Adrenal gland (tissue), 12 donors: ENCODE data around the gene QSOX2. TPM values are rescaled to one million over a fixed set of nuclear protein-coding genes. Genes with fewer than 3 reads are reported as not detected.

Experiments used
- DNase-seq, 7 donors: peaks; one replicate each; pipeline ENCODE4 v3.0.0-alpha.2; 2019 to 2020
- H3K27ac ChIP-seq, 5 donors: fragments of 200-600 bp; sonication (generic) in 4 of 5; 1 replicate in 3 of 5; 2 replicates in 2 of 5; pipeline versions ENCODE4 v1.5.1 to v1.8.0; 2016 to 2020; ENCODE audit warnings: mild to moderate bottlenecking in 1 of 5
- H3K27me3 ChIP-seq: fragments of 200-600 bp; 2 replicates; pipeline ENCODE4 v1.8.0; 2021
- H3K36me3 ChIP-seq, 2 donors: fragments of 200-600 bp; replicated peaks in 1 of 2; 1 replicate in 1 of 2; 2 replicates in 1 of 2; pipeline versions ENCODE4 v1.5.1 to v1.8.0; 2018 to 2022
- H3K4me1 ChIP-seq, 2 donors: fragments of 200-600 bp; replicated peaks in 1 of 2; 1 replicate in 1 of 2; 2 replicates in 1 of 2; pipeline versions ENCODE4 v1.5.1 to v1.8.0; 2018 to 2021
- H3K4me3 ChIP-seq, 4 donors: fragments of 200-600 bp; sonication (generic) in 3 of 4; one replicate each; pipeline ENCODE4 v1.5.1; 2016 to 2018
- H3K9me3 ChIP-seq, 3 donors: fragments of 200-600 bp; sonication (generic) in 1 of 3; replicated peaks in 1 of 3; 1 replicate in 2 of 3; 2 replicates in 1 of 3; pipeline versions ENCODE4 v1.5.1 to v1.8.0; 2016 to 2021
- POLR2A ChIP-seq, 2 donors: fragments of 450-650 bp; IDR thresholded peaks; one replicate each; pipeline ENCODE4 v1.6.1; 2017; ENCODE audit warnings: antibody characterized with exemption in 2 of 2, mild to moderate bottlenecking in 2 of 2, moderate library complexity in 1 of 2
- WGBS, 4 donors: extraction: QIAGEN DNeasy Blood & Tissue Kit in 2 of 4; methylation state at CpG; one replicate each; pipeline versions ENCODE4 v1.1.5 to v1.1.7; 2013 to 2017; 5-methylcytosine and 5-hydroxymethylcytosine counted together
- intact Hi-C, 2 donors: fragments of 100-400 bp; cut with DNase I; formaldehyde crosslinking; loops; one replicate each; pipeline versions ENCODE4 v1.14.1 to v1.15.0; 2022 to 2023
- polyA plus RNA-seq, 3 donors: library from polyadenylated mRNA; stranded (reverse); fragments of 200-250 nt in 2 of 3; fragments of 350-450 nt in 1 of 3; fragmentation: Illumina TruSeq in 1 of 3; extraction: RNeasy Lipid Tissue Mini Kit (QIAGEN cat#74804) in 1 of 3; gene quantifications; one replicate each; pipeline ENCODE4 v1.2.3, GENCODE V29; 2013 to 2014
- total RNA-seq, 9 donors: library from RNA; depleted of rRNA in 4 of 9; stranded (reverse); fragments of >200 nt in 4 of 9; fragments of 120-200 nt in 1 of 9; fragmentation: NEBNext Ultra II Directional in 1 of 9; extraction: Animal tissue kit (Norgen Biotek cat#: 25700) in 1 of 9; gene quantifications; one replicate each; pipeline versions ENCODE4 v1.1.0 to v1.2.4, GENCODE V29; 2013 to 2023
- TF ChIP-seq, protein P1 (sequence below), 6 experiments: fragments of 450-650 bp in 4 of 6; fragments of 200-600 bp in 2 of 6; sonication (generic) in 1 of 6; IDR thresholded peaks; 1 replicate in 5 of 6; 2 replicates in 1 of 6; pipeline versions ENCODE4 v1.5.1 to v1.8.0; 2016 to 2021; ENCODE audit warnings: antibody characterized with exemption in 6 of 6, mild to moderate bottlenecking in 2 of 6, moderate library complexity in 1 of 6
- donor health status: healthy with polysubstance abuse.
- donor health status: Bipolar disorder and iron deficiency.
- donor health status: DM: yes; HTN: yes; CAD: no.
- donor health status: DM: no; HTN: no; CAD: no.
- donor health status: DM: no; HTN: no; CAD: no.
- donor health status: DM: yes; HTN: yes; CAD: no.

Gene QSOX2
- total and polyA plus RNA-seq, 12 donors, result 6.4 to 14.3 (median 9.3) TPM

DNA sequence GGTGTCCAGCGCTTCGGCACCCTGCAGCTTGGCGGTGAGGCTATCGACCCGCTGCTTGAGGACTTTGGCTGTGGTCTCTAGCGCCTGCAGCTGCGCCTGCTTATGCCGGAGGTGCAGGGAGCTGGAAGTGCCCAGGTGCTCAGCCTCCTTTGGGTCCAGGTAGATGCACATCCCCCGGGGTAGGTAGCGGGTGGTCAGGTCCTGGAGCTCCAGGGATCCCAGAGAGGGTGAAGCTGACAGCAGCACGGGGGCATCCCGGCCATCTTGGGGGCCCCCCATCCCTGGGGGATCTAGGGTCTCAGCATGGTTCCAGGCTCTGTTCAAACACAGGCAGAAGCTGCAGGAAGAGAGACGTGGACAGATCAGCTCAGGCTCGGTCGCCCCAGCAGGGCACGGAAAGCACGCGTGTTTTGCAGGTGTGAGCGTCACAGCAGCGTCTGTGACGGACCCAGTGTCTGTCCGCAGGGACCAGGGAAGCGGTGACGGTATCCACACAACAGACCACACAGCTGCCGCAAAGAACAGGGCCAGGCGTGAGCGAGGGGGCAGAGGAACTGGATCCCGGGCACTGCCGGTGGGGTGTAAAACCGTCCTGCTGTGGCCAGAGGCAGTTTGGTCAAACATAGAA, 40.9 kb upstream of the QSOX2 start:
- TF ChIP-seq POLR2A (IDR thresholded peaks at IDR 0.05), result no peak
- TF ChIP-seq, protein P1, sequence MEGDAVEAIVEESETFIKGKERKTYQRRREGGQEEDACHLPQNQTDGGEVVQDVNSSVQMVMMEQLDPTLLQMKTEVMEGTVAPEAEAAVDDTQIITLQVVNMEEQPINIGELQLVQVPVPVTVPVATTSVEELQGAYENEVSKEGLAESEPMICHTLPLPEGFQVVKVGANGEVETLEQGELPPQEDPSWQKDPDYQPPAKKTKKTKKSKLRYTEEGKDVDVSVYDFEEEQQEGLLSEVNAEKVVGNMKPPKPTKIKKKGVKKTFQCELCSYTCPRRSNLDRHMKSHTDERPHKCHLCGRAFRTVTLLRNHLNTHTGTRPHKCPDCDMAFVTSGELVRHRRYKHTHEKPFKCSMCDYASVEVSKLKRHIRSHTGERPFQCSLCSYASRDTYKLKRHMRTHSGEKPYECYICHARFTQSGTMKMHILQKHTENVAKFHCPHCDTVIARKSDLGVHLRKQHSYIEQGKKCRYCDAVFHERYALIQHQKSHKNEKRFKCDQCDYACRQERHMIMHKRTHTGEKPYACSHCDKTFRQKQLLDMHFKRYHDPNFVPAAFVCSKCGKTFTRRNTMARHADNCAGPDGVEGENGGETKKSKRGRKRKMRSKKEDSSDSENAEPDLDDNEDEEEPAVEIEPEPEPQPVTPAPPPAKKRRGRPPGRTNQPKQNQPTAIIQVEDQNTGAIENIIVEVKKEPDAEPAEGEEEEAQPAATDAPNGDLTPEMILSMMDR (IDR thresholded peaks at IDR 0.05), result no peak
- no peak for DNase-seq
- H3K27me3 ChIP-seq, result peaks cover 15% of the 10 kb centered on the region
- no peaks in the 10 kb centered on the region for H3K4me1 ChIP-seq
- WGBS, 4 donors, result 80 to 84% (median 84%) methylated on average over 24 to 30 of the region's 30 CpGs
- no peaks in the 10 kb centered on the region for H3K9me3 ChIP-seq
- H3K36me3 ChIP-seq, result no peaks in the 10 kb centered on the region
- H3K27ac ChIP-seq, result no peak overlapping the region
- intact Hi-C loops, result loop anchor here (10.0 kb wide), 2 partner anchors 112 to 142 kb away; no protein-coding TSS in a partner anchor
- H3K4me3 ChIP-seq, result no peak overlapping the region

DNA sequence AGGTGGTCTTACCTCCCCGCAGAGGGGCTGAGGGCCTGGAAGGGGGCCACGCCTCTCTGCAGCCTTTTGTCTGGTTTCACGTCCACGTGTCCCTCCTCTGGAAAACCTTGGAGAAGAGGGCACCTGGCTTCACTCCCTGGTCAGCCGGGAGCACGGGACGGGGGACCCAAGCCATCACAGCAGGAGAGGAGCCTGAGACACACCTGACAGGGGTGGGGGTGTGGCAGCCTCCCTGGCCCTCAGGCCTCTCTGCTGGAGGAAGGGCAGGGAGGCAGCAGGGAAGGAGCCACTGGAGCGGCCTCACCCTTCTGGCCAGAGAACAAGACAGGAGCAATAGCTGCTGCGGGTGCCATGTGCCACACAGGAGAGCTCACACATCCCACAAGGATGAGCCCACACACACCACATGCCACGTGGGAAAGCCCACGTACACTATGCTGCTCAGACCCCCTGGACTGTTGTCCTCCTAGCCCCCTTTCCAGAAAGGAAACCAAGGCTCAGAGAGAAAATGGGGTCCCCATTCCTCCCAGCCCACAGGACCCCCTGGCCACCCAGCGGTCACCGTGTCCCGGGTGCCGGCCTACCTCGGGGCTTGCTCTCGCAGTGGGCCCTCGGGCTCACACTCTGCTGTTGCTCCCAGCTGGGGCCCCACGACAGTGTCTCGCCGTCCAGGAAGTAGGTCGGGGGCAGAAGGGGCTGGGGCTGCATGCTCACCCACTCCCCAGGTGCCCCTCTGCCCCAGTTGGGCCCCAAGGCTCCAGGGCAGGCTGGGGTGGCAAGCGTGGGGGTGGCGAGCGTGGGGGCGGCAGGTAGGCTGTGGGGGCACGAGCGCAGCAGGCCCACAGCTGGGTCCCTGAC, 40.1 kb upstream of the QSOX2 start:
- Histone ChIP-seq H3K27me3 (peaks cover 15% of the 10 kb centered on the region), H3K4me1 (no peaks in the 10 kb centered on the region), H3K4me3 (no peak overlapping the region), H3K9me3 (no peaks in the 10 kb centered on the region), H3K36me3 (no peaks in the 10 kb centered on the region), H3K27ac (no peak overlapping the region)
- WGBS, 4 donors, result 68 to 79% (median 76%) methylated on average over 16 to 28 of the region's 28 CpGs
- TF ChIP-seq, protein P1 (IDR thresholded peaks at IDR 0.05), result no peak
- no peak for TF ChIP-seq POLR2A (IDR thresholded peaks at IDR 0.05)
- DNase-seq, result no peak
- intact Hi-C loops, result loop anchor here (10.0 kb wide), 2 partner anchors 111 to 141 kb away; no protein-coding TSS in a partner anchor

DNA sequence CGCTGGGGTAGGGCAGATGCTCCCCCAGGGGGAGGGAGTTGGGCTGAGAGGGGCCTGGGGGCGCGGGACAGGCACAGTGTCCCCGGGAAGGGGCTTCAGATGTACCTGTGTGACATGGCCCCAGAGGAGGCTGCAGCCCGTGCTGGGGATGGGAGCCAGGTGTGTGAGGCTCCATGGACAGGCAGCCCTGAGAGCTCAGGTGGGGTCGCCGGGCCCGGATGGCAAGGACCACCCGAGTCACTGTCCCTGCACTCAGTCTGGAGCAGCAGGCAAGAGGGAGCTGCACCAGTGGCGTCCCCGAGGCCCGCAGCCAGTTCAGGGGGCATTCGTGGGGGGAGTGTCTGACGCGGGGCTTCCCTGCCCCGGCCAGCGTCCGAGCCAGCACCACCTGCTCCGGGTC, 39.3 kb upstream of the QSOX2 start:
- Histone ChIP-seq H3K27me3 (peaks cover 15% of the 10 kb centered on the region), H3K36me3 (no peaks in the 10 kb centered on the region), H3K4me3 (no peak overlapping the region), H3K9me3 (no peaks in the 10 kb centered on the region), H3K27ac (no peak overlapping the region), H3K4me1 (no peaks in the 10 kb centered on the region)
- no peak for DNase-seq
- no peak for TF ChIP-seq POLR2A (IDR thresholded peaks at IDR 0.05)
- TF ChIP-seq, protein P1 (IDR thresholded peaks at IDR 0.05), result no peak
- 78 to 81% (median 79%) methylated on average over 5 to 19 of the region's 19 CpGs for WGBS, 4 donors
- intact Hi-C loops, result loop anchor here (10.0 kb wide), 2 partner anchors 110 to 140 kb away; no protein-coding TSS in a partner anchor

DNA sequence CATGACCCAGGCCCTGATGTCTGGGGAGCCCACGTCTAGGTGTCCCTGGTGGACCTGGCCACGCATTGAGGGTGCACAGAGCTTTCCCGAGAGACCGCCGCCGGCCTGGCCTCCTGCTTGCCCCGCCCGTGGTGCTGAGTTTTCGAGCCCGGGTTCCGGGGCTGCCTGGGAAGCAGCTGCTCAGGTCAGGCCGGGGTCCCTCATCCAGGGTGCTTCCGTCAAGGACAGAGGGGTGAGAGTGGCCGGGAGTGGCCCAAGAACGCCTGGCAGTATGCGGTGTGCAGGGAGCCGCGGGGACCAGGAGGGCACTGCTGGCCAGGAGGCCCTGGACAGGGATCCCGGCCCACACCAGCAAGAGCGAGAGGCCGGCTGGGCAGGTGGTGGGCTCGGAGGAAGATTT, 38.7 kb upstream of the QSOX2 start:
- 40 to 67% (median 57%) methylated on average over 2 to 22 of the region's 22 CpGs for WGBS, 4 donors
- no peaks in the 10 kb centered on the region for H3K36me3 ChIP-seq
- intact Hi-C loops, result loop anchor here (10.0 kb wide), 2 partner anchors 110 to 140 kb away; no protein-coding TSS in a partner anchor
- no peak for TF ChIP-seq POLR2A (IDR thresholded peaks at IDR 0.05)
- TF ChIP-seq, protein P1 (IDR thresholded peaks at IDR 0.05), result no peak
- no peaks in the 10 kb centered on the region for H3K4me1 ChIP-seq
- no peak for DNase-seq
- H3K27ac ChIP-seq, result no peak overlapping the region
- H3K9me3 ChIP-seq, result no peaks in the 10 kb centered on the region
- H3K27me3 ChIP-seq, result peaks cover 15% of the 10 kb centered on the region
- H3K4me3 ChIP-seq, result no peak overlapping the region
